Fibroblast of skin of right quadriceps (primary cell): Measurements from ENCODE around the gene AADACL4.
"Not testable (repeated sequence)": the region's sequence is repeated elsewhere in the genome, so short reads cannot be mapped to it uniquely, and the experiment has no call there.

Source experiments
- DNase-seq: peaks from one replicate; pipeline ENCODE4 v3.0.0-alpha.2; 2013

Gene AADACL4

DNA sequence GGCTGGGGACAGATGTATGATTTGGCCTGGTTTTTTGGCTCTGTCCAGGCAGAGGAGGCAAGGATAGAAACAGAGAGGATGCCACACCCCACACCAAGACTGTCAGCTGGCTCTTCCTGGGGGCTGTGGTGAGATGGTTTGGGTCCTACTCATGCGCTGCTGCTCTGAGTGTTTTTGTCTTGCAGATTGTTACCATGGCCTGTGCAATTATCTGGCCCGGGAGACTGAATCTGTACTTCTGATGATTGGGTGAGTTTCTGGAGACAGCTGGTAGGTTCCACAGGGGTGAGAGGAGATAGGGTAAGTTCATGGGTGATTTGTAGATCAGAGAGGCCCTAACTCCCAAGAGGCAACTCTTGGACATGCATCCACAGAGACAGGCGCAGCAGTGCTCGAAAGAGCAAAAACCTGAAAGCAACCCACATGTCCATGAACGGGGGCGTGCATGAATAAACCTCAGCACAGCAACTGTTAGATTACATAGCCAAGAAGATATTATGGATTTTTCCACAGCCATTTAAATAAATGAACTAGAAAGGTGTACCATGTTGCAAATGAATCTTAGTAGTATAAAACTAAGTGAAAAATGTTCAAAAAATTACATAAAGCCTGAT is 17.8 kb downstream of the AADACL4 start:
- DNase-seq: no peak

GRCh38 chr1:12662556-12662955 is 18.7 kb downstream of the AADACL4 start:
- DNase-seq: no peak

DNA sequence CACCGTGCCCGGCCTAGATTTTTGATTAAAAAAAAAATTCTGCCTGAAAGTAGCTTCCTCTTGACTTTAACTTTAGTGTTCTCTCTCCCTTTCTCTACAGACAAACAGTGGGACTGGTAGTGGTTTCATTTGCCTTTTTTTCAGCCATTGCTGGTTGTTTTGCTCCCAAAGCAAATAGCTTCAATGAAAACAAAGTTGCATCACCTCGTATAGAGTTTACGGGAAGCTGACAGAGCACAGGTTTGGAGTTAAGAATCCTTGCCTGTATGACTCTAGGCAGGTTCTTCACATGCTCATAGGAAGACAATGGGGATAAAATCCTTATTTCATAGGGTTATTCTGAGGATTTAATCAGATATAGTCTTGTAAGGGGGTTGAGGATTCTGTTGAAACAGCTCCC is 21.6 kb downstream of the AADACL4 start:
- DNase-seq: no peak

- DNase-seq: peak; percentile 9
Observed at GRCh38 chr1:12666141-12666735, 22.4 kb downstream of the AADACL4 start.

DNA sequence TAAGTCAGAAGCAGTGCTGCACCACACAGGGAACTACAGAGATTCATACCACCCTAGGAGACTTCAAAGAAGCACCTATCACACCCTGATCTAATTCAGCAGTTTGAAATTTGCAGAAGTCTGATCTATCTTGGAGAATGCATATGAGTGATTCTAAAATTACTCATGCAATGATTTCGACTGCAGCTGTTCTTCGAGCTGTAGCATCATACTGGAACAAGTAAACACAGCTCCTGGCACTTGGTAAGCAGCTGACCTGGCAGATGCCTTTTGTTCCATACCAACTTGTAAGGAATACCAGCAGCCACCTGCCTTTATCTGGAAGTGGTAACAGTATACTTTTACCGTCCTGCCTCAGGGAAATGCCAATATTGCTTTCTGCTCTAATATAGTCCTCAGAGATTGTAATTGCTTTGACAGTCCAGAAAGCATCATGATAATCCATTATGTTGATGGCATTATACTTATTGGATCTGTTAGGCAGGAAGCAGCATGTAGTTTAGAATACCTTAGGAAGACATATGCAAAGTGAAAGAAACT is 25.7 kb downstream of the AADACL4 start:
- DNase-seq: no peak

GRCh38 chr1:12674358-12674757 is 30.5 kb downstream of the AADACL4 start:
- no peak for DNase-seq

DNA sequence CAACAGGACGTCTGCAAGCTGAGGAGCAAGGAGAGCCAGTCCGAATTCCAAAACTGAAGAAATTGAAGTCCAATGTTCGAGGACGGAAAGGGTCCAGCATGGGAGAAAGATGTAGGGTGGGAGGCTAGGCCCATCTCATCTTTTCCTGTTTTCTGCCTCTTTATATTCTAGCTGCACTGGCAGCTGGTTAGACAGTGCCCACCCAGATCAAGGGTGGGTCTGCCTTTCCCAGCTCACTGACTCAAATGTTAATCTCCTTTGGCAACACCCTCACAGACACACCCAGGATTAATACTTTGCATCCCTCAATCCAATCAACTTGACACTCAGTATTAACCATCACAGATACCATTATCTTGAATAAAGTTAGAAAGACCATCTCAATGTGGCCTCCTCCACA is 32.2 kb downstream of the AADACL4 start:
- not testable (repeated sequence) for DNase-seq

GRCh38 chr1:12677565-12677964 is 33.7 kb downstream of the AADACL4 start:
- DNase-seq: no peak

GRCh38 chr1:12678350-12678749 is 34.5 kb downstream of the AADACL4 start:
- DNase-seq: no peak

- DNase-seq: no peak
Observed at GRCh38 chr1:12678820-12679219, 34.9 kb downstream of the AADACL4 start.

DNA sequence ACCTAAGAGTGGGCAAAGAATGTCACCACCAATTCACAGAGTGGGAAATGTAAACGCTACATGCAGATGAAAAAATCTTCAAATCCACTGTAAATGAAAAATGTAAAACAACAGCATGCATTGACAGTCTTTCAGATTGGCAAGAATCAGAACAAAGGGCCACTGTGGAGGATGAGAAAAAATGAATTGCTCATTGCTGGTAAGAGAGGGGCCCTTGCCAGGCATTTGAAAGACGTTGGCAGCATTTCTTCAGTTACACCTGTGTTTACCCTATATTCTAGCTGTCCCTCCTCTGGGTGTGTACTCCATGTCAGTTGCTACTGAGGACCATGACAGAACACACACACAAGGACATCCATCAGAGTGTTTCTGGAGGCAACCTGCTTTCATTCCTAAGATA is 46.3 kb downstream of the AADACL4 start:
- no peak for DNase-seq

GRCh38 chr1:12692967-12693782 is 49.3 kb downstream of the AADACL4 start:
- DNase-seq: peak; percentile 40

- no peak for DNase-seq
Observed at GRCh38 chr1:12696658-12697057, 52.8 kb downstream of the AADACL4 start.

- peak; percentile 88 for DNase-seq
Observed at GRCh38 chr1:12697397-12697796, 53.5 kb downstream of the AADACL4 start.

DNA sequence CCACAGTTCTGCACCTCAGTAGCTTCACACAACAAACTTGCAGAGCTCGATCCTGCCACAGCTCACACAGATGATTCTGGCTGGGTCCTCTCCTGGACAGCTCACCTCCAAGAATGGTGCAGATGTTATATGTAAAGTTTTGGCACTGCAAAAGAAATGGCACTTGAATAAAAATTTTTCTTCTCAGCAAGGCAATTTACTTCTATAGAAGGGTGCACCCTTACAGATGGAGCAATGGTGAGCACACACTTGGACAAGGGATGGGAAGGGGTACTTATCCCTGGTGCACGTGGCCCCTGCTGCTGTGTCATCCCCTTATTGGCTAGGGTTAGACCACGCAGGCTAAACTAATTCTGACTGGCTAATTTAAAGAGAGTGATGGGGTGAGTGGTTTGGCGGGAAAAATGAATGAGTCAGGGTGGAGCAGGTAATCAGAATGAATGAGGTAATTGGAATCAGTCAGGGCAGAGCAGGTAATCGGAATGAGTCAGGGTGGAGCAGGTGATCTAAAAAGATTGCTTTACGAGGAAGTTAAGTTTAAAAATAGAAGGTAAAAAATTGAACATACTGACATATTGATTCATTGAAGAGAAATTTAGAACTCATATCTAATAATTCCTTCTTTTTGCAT is 60.1 kb downstream of the AADACL4 start:
- DNase-seq: no peak

DNA sequence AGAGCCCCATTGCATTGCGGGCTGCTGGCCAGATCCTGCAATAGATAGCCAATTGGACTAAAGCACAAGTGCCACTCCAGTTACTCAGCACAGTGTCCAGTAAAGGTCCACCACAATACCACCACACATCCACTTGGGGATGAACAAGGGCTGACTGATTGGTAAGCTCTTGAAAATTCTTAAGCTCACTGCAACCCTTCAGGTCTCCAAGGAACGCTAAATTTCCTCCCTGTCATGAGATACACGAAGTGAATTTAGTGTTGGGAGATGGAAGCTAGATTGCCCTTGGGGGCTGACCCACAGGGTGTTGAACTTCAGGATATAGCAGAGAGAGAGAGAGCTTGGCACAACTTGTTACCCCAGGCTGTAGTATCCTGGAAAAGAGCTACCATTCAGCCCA is 62.2 kb downstream of the AADACL4 start:
- DNase-seq: no peak

DNA sequence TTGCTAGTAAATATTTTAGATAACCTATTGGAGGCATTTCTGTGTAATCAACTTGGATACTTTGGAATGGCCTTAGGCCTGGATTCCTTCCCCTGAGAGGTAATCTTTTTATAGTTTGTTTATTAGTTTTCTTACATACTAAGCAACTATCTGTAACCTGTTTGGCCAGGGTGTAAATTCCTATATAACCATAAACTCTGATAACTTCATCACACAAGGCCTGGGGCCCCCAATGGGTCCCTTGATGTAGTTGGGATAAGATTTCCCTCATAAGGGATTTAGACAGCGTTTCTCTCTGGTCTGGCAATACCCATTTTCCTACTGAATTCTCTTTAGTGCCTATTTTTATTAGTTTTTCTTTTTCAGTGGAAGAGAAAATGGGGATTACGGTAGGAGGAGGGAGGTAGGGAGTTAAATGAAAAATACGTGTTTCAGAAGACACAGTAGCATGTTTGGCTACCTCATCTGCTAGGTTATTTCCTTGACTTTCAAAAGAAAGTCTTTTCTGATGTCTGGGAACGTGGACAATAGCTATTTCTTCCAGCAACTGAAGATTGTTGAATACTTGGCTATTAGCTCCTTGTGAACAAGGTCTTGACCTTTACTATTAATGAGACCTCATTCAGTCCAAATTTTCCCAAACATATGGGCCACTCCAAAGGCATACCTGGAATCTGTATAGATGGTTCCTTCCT is 64.7 kb downstream of the AADACL4 start:
- no peak for DNase-seq

GRCh38 chr1:12709091-12709491 is 65.2 kb downstream of the AADACL4 start:
- DNase-seq: peak; percentile 60

- DNase-seq: peak; percentile 74
Observed at GRCh38 chr1:12709696-12710095, 65.8 kb downstream of the AADACL4 start.

- peak; percentile 85 for DNase-seq
Observed at GRCh38 chr1:12711536-12711935, 67.7 kb downstream of the AADACL4 start.

DNA sequence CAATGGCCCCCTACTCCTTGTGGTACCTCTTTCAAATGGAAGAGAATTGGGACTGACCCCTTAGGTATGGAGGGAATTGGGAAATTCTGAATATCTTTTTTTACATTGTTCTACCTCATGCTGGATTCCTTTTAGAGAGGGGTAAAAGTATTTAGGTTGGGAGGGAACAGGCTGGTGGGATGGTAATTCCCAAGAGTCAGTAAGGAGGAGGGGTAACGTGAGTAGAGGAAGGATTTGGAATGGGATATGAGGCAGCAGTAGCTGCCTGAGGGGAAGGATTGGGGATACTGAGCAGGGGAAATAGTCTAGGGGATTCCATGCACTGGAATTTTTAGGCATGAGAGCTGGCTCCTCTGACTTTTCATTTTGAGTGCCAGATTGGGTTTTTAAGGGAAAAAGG is 68.2 kb downstream of the AADACL4 start:
- DNase-seq: peak; percentile 68

DNA sequence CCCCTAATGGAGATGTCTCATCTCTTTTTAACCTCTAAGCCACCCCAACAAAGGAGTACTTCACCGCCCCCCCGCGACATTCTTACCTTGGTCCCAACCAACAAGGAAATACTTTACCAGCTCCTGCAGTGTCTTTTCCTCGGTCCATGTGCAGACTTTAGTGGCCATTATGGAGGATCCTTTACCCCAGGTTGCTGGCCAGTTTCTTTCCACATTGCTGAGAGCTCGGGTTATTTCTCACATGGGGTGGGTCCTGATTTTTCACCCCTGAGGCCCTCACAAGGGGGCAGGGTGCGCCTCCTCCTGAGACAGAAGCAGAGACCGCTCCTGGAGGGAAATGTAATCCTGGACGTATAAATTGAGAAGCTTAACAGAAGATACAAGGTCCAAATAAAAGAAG is 69.0 kb downstream of the AADACL4 start:
- DNase-seq: no peak

- not testable (repeated sequence) for DNase-seq
Observed at GRCh38 chr1:12713651-12714050, 69.8 kb downstream of the AADACL4 start.
